DOHH2 (cell line): Measurements from ENCODE around the gene TSPAN11.

Experiments
- H3F3A ChIP-seq: fragments of 200-600 bp; sonication (generic), shearing (Covaris generic); 2 replicates; pipeline ENCODE4 v1.6.0; 2016; ENCODE audit warnings: antibody characterized with exemption, mild to moderate bottlenecking; ENCODE audit not compliant: control insufficient read depth, insufficient read depth
- H3K27ac ChIP-seq: fragments of 200-600 bp; sonication (generic); 2 replicates; pipeline ENCODE4 v1.5.1; 2014; ENCODE audit warnings: low read depth, mild to moderate bottlenecking, low read length, moderate library complexity
- H3K27me3 ChIP-seq: fragments of 200-600 bp; sonication (generic); 2 replicates; pipeline ENCODE4 v1.6.1; 2014; ENCODE audit warnings: mild to moderate bottlenecking, low read length, mixed read lengths; ENCODE audit not compliant: control insufficient read depth
- H3K36me3 ChIP-seq: fragments of 200-600 bp; sonication (generic); 2 replicates; pipeline ENCODE4 v1.6.1; 2014; ENCODE audit warnings: mild to moderate bottlenecking, low read length, moderate library complexity, mixed read lengths; ENCODE audit not compliant: control insufficient read depth
- H3K4me1 ChIP-seq: fragments of 200-600 bp; sonication (generic); 2 replicates; pipeline ENCODE4 v1.6.1; 2014; ENCODE audit warnings: mild to moderate bottlenecking, low read length, mixed read lengths; ENCODE audit not compliant: control insufficient read depth
- H3K4me2 ChIP-seq: fragments of 200-600 bp; sonication (generic); 2 replicates; pipeline ENCODE4 v1.6.0; 2014; ENCODE audit warnings: mild to moderate bottlenecking, low read length, moderate library complexity
- H3K4me3 ChIP-seq: fragments of 200-600 bp; sonication (generic); 2 replicates; pipeline ENCODE4 v1.5.1; 2014; ENCODE audit warnings: mild to moderate bottlenecking, low read length, mixed read lengths
- H3K79me2 ChIP-seq: fragments of 200-600 bp; sonication (generic); 2 replicates; pipeline ENCODE4 v1.6.1; 2014; ENCODE audit warnings: mild to moderate bottlenecking, low read length, mixed read lengths; ENCODE audit not compliant: control insufficient read depth
- H3K9me2 ChIP-seq: fragments of 200-600 bp; sonication (generic); replicated peaks from 2 replicates; pipeline ENCODE4 v1.6.1; 2014; ENCODE audit warnings: mild to moderate bottlenecking, low read length, mixed read lengths; ENCODE audit not compliant: control insufficient read depth
- H3K9me3 ChIP-seq: fragments of 200-600 bp; sonication (generic); 2 replicates; pipeline ENCODE4 v1.6.1; 2014; ENCODE audit warnings: antibody characterized with exemption, low read length, mixed read lengths; ENCODE audit not compliant: control insufficient read depth, insufficient read depth
- H4K20me1 ChIP-seq: fragments of 200-600 bp; sonication (generic); 2 replicates; pipeline ENCODE4 v1.6.0; 2014; ENCODE audit warnings: low read depth, mild to moderate bottlenecking, antibody characterized with exemption, low read length, moderate library complexity; ENCODE audit not compliant: control insufficient read depth, insufficient read depth
- EZH2phosphoT487 ChIP-seq: fragments of 200-600 bp; sonication (generic); IDR thresholded peaks from 2 replicates; pipeline ENCODE4 v1.6.1; 2017; ENCODE audit warnings: borderline replicate concordance, mild to moderate bottlenecking, antibody characterized with exemption, low read length, moderate library complexity, mixed read lengths
- TF ChIP-seq, protein P1 (sequence below): fragments of 200-600 bp; sonication (generic); IDR thresholded peaks from one replicate; pipeline ENCODE4 v1.5.1; 2014; ENCODE audit warnings: antibody characterized with exemption, mild to moderate bottlenecking, low read depth, low read length; ENCODE audit not compliant: poor library complexity, severe bottlenecking

TSPAN11 gene

DNA sequence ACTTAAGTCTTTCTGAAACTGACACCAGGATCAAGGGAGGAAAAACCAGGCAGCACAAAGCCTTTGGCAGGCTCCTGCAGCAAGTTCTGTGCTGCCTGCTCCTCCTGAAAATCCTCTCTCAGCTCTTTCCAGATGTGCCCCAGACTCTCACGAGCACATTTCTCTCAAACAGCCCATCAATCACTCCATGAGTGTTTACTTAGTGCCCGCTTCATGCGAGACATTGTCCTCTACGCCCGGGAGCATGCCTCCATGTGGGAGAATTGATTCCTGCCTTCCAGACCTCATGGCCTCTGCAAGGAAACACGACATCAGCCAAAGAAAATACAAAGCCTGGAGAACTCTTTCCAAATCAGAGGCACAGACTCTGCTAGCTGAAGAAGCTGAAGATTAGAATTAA, 46.5 kb upstream of the TSPAN11 start:
- TF ChIP-seq, protein P1, sequence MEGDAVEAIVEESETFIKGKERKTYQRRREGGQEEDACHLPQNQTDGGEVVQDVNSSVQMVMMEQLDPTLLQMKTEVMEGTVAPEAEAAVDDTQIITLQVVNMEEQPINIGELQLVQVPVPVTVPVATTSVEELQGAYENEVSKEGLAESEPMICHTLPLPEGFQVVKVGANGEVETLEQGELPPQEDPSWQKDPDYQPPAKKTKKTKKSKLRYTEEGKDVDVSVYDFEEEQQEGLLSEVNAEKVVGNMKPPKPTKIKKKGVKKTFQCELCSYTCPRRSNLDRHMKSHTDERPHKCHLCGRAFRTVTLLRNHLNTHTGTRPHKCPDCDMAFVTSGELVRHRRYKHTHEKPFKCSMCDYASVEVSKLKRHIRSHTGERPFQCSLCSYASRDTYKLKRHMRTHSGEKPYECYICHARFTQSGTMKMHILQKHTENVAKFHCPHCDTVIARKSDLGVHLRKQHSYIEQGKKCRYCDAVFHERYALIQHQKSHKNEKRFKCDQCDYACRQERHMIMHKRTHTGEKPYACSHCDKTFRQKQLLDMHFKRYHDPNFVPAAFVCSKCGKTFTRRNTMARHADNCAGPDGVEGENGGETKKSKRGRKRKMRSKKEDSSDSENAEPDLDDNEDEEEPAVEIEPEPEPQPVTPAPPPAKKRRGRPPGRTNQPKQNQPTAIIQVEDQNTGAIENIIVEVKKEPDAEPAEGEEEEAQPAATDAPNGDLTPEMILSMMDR: no peak
- TF ChIP-seq EZH2phosphoT487: no peak
- Histone ChIP-seq H3K4me2 (no peak overlapping the region), H4K20me1 (no peaks in the 10 kb centered on the region), H3K9me2 (no peaks in the 10 kb centered on the region), H3K27ac (no peak overlapping the region), H3K36me3 (no peaks in the 10 kb centered on the region), H3K4me1 (no peaks in the 10 kb centered on the region), H3K27me3 (peaks cover 2% of the 10 kb centered on the region; the same call in 1 of the 2 replicates), H3K79me2 (no peaks in the 10 kb centered on the region), H3F3A (no peaks in the 10 kb centered on the region), H3K9me3 (no peaks in the 10 kb centered on the region), H3K4me3 (no peak overlapping the region)

DNA sequence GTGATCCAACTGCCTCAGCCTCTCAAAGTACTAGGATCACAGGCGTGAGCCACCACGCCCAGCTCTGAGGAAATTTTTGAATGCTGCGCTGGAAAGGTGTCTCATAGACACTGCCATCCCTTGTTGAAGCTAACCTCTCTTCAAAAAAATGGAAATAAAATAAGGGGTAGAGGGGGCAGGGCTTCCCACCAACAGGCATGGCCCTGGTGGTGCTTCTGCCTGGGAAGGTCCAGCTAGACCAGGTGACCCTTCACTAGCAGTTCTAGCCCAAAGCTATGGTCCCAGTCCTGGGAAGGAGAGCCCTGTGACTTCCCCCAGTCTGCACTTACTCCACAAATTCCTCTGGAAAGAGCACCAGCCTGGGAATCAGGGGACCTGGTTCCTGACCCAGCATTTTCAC, 45.7 kb upstream of the TSPAN11 start:
- Histone ChIP-seq H3K9me3 (no peaks in the 10 kb centered on the region), H3K36me3 (no peaks in the 10 kb centered on the region), H3K27ac (no peak overlapping the region), H4K20me1 (no peaks in the 10 kb centered on the region), H3K4me2 (no peak overlapping the region), H3K4me1 (no peaks in the 10 kb centered on the region), H3K79me2 (no peaks in the 10 kb centered on the region), H3K9me2 (no peaks in the 10 kb centered on the region), H3K4me3 (no peak overlapping the region), H3F3A (no peaks in the 10 kb centered on the region), H3K27me3 (no peaks in the 10 kb centered on the region)
- no peak for TF ChIP-seq EZH2phosphoT487
- TF ChIP-seq, protein P1: no peak

DNA sequence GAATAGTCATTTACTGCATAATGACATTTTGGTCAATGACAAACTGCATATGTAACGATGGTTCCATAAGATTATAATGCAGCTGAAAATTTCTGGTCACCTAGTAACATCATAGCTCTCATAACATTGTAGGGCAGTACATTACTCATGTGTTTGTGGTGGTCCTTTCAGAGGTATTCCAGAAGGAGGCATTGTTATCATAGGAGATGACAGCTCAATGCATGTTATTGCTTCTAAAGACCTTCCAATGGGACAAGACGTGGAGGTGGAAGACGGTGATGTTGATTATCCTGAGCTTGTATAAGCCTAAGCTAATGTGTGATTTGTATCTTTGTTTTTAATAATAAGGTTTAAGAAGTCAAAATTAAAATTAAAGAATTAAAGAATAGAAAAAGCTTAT, 43.8 kb upstream of the TSPAN11 start:
- H3K27me3 ChIP-seq: no peaks in the 10 kb centered on the region
- no peaks in the 10 kb centered on the region for H3F3A ChIP-seq
- no peaks in the 10 kb centered on the region for H3K9me3 ChIP-seq
- H3K27ac ChIP-seq: no peak overlapping the region
- no peaks in the 10 kb centered on the region for H3K9me2 ChIP-seq
- H3K4me3 ChIP-seq: no peak overlapping the region
- H4K20me1 ChIP-seq: no peaks in the 10 kb centered on the region
- TF ChIP-seq, protein P1: no peak
- TF ChIP-seq EZH2phosphoT487: no peak
- no peaks in the 10 kb centered on the region for H3K4me1 ChIP-seq
- no peak overlapping the region for H3K4me2 ChIP-seq
- H3K36me3 ChIP-seq: no peaks in the 10 kb centered on the region
- no peaks in the 10 kb centered on the region for H3K79me2 ChIP-seq

DNA sequence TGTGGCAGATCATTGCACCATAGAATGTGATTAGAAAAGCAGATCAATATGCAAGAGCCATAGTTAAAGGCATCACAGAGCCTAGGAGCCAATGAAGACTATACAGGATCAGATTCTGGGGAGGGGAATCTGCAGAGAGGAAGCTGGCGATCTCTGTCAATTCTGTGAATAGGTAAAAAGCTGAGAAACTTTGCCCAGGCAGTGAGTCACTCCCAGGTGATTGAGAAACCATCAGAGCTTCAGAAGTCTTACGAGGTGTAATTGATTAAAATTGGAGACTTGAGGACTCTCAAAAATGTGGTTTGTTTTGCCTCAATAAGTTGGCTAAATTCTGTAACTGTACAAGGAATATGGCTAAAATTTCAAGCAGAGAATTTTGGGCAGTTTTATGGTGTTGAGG, 41.7 kb upstream of the TSPAN11 start:
- no peaks in the 10 kb centered on the region for H3K9me2 ChIP-seq
- no peaks in the 10 kb centered on the region for H3K79me2 ChIP-seq
- no peak for TF ChIP-seq EZH2phosphoT487
- TF ChIP-seq, protein P1: no peak
- no peaks in the 10 kb centered on the region for H3K27me3 ChIP-seq
- H3K4me1 ChIP-seq: no peaks in the 10 kb centered on the region
- no peaks in the 10 kb centered on the region for H3K9me3 ChIP-seq
- H3F3A ChIP-seq: no peaks in the 10 kb centered on the region
- no peaks in the 10 kb centered on the region for H4K20me1 ChIP-seq
- no peak overlapping the region for H3K4me2 ChIP-seq
- H3K4me3 ChIP-seq: no peak overlapping the region
- no peak overlapping the region for H3K27ac ChIP-seq
- H3K36me3 ChIP-seq: no peaks in the 10 kb centered on the region
